ENCODE data around the gene CDA.

Gene CDA

GRCh38 chr1:20625176-20626097 lies 36.5 kb downstream of the CDA start:
- no peak overlapping the region for H3K4me3 ChIP-seq (ENCODE audit: low read length)
- TF ChIP-seq CTCF (conservative IDR thresholded peaks at IDR 0.05; ENCODE audit: low read depth, low read length): no peak
- no peak for DNase-seq (ENCODE audit: low read depth)

- no peak for TF ChIP-seq CTCF (conservative IDR thresholded peaks at IDR 0.05; ENCODE audit: low read depth, low read length)
- no peak overlapping the region for H3K4me3 ChIP-seq (ENCODE audit: low read length)
- no peak for DNase-seq (ENCODE audit: low read depth)
Observed at GRCh38 chr1:20626098-20626427, 37.2 kb downstream of the CDA start.

GRCh38 chr1:20626524-20626923 lies 37.6 kb downstream of the CDA start:
- TF ChIP-seq CTCF (conservative IDR thresholded peaks at IDR 0.05; ENCODE audit: low read depth, low read length): no peak
- no peak overlapping the region for H3K4me3 ChIP-seq (ENCODE audit: low read length)
- no peak for DNase-seq (ENCODE audit: low read depth)

- H3K4me3 ChIP-seq (ENCODE audit: low read length): no peak overlapping the region
- no peak for DNase-seq (ENCODE audit: low read depth)
- no peak for TF ChIP-seq CTCF (conservative IDR thresholded peaks at IDR 0.05; ENCODE audit: low read depth, low read length)
Observed at GRCh38 chr1:20630729-20631128, 41.8 kb downstream of the CDA start.

- no peak overlapping the region for H3K4me3 ChIP-seq (ENCODE audit: low read length)
- no peak for TF ChIP-seq CTCF (conservative IDR thresholded peaks at IDR 0.05; ENCODE audit: low read depth, low read length)
- no peak for DNase-seq (ENCODE audit: low read depth)
Observed at GRCh38 chr1:20632386-20632785, 43.5 kb downstream of the CDA start.

- peak; percentile 89 for TF ChIP-seq CTCF (conservative IDR thresholded peaks at IDR 0.05; ENCODE audit: low read depth, low read length)
- DNase-seq (ENCODE audit: low read depth): no peak
- peak within 1 kb of the TSS; percentile 63 for H3K4me3 ChIP-seq (ENCODE audit: low read length)
Observed at GRCh38 chr1:20633190-20634064, 44.5 kb downstream of the CDA start, which contains the start of gene PINK1. Gene PINK1 (plus strand): TSS chr1:20633458. CDS start chr1:20633549, 91 bp downstream.
